GM08714 (cell line): ENCODE data around the gene GOLGA3.
"Not testable (repeated sequence)": the region's sequence is repeated elsewhere in the genome, so short reads cannot be mapped to it uniquely, and the experiment has no call there.

Source experiments
- H3K4me3 ChIP-seq: fragments of 200-500 bp; sonication (Bioruptor generic); 2 replicates; pipeline ENCODE4 v1.5.1; 2014; ENCODE audit warnings: mild to moderate bottlenecking, low read length, inconsistent platforms
- ZNF274 ChIP-seq: IDR thresholded peaks from 2 replicates; pipeline ENCODE4 v1.6.1; 2012; ENCODE audit warnings: mild to moderate bottlenecking, low read depth, low read length

The GOLGA3 gene

GRCh38 chr12:132852496-132852895 is 23.8 kb upstream of the GOLGA3 start:
- no peak for TF ChIP-seq ZNF274
- H3K4me3 ChIP-seq, result no peak overlapping the region

DNA sequence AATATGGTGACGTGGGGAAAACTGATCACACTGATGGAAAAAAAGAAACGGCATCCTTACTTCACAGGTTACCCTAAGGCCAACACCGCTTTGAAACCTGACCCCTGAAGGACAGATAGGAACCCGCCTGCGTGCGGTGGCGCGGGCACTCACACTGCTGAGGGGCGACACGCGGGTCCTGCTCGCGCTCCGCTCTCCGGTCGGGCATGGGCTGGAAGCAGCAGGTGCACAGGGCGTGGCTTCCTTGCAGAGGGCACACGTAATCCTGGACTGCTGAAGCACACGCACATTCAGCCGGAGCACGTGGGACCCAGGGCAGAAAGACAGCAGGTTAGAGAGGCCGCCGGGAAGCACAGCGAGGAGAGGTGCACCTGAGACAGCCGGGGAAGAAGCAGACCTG is 22.8 kb upstream of the GOLGA3 start:
- no peak overlapping the region for H3K4me3 ChIP-seq
- TF ChIP-seq ZNF274, result no peak

GRCh38 chr12:132850291-132850690 is 21.6 kb upstream of the GOLGA3 start:
- no peak for TF ChIP-seq ZNF274
- no peak overlapping the region for H3K4me3 ChIP-seq

DNA sequence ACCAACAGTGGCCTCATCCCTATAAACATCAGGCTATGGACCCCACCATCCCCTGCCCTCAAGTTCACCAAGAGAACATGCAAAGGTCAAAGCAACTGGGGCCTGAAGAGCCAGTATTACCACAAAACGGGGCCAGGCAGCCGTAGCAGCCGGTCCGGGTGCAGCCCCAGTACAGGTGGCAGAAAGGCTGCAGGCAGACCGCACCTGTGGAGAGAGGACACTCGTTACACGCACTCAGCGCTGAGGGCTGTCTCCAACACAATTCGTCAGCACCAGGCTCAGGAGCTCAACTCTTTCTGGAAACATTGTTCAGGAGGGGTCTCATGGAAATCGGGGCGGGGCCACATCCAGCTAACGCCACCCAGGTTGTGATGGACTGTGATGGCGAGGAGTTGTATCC is 19.9 kb upstream of the GOLGA3 start:
- TF ChIP-seq ZNF274, result no peak

DNA sequence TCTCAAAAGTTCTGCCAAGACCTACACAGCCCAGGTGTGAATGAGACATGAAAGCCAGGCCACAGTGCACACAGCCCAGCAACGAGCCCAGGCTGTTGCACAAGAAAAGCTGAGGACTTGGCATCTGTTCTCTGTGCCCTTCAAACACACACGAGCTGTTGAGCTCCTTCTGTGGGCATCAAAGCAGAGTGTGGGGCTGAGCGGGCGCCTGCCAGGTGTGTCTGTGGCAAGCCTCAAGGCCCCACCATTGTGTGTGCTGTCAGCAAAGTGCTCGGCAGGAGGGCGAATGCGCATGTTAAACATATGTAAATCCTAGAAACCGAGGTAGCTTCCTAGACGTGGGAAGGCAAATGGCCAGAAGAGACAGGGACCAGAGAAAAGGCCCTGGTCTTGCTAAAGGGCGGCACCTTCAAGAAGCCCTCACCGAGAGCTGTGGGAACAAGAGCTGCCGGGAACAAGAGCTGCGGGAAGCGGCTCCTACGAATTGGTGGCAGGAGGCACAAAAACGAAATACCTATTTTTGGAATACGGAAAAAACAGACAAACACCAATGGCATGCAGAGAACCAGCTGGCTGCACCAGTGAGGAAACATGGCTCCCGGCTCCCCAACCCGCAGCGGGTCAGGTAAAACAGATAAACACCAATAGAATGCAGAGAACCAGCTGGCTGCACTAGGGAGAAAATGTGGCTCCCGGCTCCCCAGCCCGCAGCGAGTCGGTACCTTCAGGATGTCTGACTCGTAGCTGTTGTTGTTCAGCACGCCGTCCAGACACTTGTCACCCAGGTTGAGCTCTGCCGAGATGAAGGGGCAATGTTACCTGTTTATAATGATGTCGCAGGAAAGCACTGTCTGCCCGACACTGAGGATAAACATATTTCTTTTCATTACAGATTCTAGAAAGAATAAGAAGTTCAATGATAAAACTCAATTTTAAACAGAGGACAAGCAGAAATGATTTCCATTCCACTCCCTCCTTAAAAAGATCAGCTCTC is 19.0 kb upstream of the GOLGA3 start:
- no peak overlapping the region for H3K4me3 ChIP-seq
- TF ChIP-seq ZNF274, result no peak

More for the DNA sequence above, 19.9 kb upstream of the GOLGA3 start:
- no peak overlapping the region for H3K4me3 ChIP-seq

DNA sequence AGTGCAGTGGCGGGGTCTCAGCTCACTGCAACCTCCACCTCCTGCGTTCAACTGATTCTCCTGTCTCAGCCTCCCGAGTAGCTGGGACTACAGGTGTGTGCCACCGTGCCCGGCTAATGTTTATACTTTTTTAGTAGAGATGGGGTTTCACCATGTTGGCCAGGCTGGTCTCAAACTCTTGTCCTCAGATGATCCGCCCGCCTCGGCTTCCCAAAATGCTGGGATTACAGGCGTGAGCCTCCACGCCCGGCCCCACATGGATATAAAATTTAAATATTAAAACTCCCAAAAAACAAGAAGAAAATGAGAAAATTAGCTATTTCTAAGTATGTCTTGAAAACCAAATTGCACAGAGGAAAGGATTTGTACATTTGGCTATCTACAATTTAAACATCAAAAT is 16.0 kb upstream of the GOLGA3 start:
- not testable (repeated sequence) for H3K4me3 ChIP-seq

GRCh38 chr12:132842449-132843045 is 13.9 kb upstream of the GOLGA3 start:
- no peak for TF ChIP-seq ZNF274
- H3K4me3 ChIP-seq, result no peak overlapping the region

DNA sequence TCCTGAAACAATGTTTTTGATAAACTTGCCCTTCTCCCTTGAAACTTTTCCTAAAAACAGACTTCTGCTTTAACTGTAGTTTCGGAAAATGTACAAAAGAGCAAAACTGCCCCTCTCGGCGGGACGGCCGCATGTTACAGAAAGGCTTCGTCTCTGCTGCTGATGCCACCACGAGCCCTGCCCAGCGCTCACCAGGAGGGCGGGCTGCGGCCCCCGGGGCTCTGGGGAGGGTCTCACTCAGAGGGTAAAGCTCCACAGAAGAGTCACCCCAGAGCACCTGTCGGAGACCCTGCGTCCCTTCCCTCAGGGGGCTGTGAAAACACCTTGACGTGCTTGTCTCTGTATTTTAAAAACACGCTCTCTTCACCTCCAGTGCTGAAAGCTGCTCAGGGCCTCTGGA is 12.5 kb upstream of the GOLGA3 start:
- TF ChIP-seq ZNF274, result no peak
- H3K4me3 ChIP-seq, result no peak overlapping the region

GRCh38 chr12:132840536-132840935 is 11.9 kb upstream of the GOLGA3 start:
- no peak for TF ChIP-seq ZNF274
- no peak overlapping the region for H3K4me3 ChIP-seq

DNA sequence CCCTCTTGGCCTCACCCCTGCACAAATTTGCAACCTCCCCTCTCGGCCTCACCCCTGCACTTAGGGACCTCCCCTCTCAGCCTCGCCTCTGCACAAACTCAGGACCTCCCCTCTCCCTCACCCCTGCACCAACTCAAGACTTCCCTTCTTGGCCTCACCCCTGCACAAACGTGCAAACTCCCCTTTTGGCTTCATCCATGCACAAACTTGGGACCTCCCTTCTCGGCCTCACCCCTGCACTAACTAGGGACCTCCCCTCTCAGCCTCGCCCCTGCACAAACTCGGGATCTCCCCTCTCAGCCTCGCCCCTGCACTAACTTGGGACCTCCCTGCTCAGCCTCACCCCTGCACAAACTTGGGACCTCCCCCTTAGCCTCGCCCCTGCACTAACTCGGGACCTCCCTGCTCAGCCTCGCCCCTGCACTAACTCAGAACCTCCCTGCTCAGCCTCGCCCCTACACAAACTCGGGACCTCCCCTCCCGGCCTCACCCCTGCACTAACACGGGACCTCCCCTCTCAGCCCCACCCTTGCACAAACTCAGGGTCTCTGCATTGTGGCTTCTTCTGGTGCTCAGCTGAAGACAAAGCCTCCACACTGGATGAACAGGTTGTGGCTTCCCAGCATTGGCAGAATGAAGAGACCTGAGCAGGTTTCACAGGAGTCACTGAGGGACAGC is 11.0 kb upstream of the GOLGA3 start:
- TF ChIP-seq ZNF274, result no peak
- H3K4me3 ChIP-seq, result no peak overlapping the region

DNA sequence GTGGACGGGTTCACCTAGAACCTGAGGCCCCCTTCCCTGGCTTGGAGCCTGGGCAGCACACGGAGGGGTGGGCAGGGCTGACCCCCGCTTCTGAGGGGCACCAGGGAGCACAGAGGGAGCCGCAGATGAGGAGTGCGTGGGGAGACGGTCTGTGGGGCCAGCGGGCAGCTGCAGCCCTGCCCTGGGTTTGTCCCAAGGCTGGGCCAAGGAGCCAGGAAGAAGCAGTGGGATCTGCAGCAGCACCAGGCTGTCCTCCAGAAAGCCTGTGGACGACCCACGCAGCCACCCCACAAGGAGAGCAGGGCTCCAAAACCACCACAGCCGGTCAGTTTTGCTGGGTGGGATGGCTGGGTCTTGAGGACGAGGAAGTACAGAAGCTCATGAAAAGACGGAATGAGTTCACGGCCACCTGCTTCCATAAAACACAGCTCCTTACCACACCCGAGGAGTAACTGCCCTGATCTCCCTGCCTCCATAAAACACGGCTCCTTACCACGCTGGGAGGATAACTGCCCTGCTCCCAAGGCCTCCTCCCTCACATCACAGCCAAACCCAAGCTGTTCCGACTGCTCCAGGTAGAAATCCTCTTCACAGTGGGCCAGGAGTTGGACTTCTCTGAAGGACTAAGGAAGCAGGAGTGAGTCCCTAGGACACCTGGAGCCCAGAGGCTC is 9.9 kb upstream of the GOLGA3 start:
- TF ChIP-seq ZNF274, result no peak
- no peak overlapping the region for H3K4me3 ChIP-seq

DNA sequence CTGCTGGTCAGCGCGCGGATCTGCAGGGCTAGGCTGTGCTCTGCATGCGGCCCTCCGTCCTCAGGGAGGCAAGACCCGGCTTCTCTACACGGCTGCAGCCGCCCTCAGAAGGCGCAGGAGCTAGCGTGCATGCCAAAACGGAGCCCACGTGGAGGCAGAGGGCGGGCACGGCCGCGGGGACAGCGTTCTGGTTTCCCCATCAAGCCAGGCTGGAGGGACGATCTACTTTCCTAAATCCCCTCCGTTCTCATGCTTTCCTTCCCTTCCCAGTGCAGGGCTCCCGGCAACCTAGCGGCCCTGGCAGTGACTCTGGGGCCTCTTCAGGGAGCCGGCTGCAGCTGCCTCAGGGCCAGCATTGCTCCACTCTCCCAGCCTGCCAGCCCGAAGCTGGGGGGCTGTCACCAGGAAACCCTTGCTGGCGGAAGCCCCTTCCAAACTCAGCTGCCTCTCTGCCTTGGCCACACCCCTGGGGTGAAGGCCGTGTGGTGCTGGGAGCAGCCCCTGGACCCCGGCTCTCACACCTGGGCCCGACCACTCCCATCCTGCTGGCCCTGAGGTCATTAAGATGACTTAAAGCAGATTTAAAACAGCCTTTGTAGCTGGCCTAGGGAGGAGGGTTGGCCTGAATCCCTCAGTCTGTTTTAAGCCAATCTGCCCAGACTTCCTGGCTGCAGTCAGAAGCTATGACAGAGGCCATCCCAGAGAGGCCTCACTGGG is 9.2 kb upstream of the GOLGA3 start:
- no peak for TF ChIP-seq ZNF274

DNA sequence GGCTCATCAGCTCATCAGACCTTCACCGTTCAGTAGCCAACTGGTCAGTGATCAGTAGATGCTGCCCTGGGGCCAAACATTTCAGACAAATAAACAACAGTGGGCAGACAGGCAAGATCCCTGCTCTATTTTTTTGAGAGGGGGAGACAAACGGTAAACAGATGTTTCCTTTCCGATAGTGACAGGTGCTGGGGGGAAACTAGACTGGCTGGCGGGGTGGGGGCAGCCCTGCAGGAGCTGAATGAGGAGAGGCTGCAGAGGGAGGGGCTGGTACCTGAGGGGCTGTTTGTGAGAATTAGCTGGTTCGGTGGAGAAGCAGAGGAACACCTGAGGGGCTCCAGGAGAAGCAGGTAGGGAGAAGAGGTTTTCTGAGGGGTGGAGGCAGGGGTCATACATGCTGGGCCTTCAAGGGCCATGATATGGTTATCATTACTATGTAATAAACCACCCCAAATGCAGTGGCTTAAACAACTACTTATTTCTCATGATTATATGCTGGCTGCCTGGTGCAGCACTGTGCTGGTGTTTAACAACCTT is 8.2 kb upstream of the GOLGA3 start:
- H3K4me3 ChIP-seq, result peak overlapping the region; percentile 73; the same call in 1 of the 2 replicates
- TF ChIP-seq ZNF274, result no peak

More for the DNA sequence above, 9.2 kb upstream of the GOLGA3 start:
- no peak overlapping the region; the same call in 1 of the 2 replicates for H3K4me3 ChIP-seq

DNA sequence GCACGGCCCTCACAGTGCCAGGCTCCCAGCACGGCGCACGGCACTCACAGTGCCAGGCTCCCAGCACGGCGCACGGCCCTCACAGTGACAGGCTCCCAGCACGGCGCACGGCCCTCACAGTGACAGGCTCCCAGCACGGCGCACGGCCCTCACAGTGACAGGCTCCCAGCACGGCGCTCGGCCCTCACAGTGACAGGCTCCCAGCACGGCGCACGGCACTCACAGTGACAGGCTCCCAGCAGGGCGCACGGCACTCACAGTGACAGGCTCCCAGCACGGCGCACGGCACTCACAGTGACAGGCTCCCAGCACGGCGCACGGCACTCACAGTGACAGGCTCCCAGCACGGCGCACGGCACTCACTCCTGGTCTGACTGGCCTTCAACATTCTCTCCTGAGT is 7.6 kb upstream of the GOLGA3 start:
- peak overlapping the region; percentile 73; the same call in 1 of the 2 replicates for H3K4me3 ChIP-seq
